Measurements from ENCODE around the gene UBQLNL.

Gene UBQLNL

DNA sequence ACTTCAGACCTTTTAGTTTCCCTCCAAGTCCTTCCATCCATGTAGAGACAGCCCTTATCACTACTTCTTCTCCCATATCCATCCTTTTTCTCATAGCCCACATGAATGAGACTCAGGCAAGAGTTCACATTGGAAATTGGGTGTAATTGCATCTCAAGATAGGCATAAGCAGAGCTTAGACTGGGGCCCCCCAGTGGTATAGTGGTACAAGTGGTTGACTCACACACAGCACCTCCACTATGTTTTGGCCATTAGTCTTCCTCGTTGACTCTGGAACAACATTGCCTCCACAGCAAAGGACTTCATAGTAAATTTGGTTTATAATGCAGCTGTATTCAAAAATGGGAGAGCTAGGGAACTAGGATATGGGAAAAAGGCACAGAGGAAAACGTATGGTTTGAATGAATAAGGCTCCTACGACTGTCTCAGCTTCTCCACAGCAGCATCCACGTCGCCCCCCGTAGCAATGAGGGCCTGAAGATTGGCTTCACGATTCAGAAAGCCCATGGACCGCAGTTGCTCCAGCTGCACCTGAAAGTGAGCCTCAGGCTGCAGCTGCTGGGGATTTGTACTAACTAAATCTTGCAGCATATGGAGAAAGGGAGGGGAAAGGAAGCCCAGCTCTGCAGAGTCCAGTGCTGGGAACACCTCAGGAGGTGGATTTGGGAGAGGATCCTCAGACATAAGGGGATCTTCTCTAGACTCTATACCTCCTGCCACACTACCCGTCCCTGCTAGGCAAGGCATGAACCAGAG lies 9.1 kb downstream of the UBQLNL start:
- DNase-seq = no peak

DNA sequence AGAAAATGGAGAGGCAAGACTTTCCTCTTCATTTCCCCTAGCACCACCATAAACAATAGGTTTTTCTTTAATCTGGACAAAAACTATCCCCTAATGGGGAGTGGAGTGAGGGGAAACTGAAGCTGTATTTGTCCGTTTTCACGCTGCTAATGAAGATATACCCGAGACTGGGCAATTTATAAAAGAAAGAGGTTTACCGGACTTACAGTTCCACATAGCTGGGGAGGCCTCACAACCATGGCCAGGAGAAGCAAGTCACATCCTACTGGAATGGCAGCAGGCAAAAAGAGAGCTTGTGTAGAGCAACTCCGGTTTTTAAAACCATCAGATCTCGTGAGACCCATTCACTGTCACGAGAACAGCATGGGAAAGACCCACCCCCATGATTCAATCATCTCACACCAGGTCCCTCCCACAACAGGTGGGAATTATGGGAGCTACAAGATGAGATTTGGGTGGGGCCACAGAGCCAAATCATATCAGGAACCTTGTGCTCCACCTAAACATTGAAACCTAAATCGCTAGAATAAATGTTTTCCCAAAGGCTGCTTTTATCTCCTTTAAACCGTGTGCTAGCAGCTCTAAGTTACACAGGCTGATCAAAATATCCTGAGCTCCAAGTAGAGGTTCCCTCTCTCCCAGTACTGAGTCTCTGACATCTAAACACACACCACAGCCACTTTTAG lies 11.0 kb downstream of the UBQLNL start:
- no peak for DNase-seq

DNA sequence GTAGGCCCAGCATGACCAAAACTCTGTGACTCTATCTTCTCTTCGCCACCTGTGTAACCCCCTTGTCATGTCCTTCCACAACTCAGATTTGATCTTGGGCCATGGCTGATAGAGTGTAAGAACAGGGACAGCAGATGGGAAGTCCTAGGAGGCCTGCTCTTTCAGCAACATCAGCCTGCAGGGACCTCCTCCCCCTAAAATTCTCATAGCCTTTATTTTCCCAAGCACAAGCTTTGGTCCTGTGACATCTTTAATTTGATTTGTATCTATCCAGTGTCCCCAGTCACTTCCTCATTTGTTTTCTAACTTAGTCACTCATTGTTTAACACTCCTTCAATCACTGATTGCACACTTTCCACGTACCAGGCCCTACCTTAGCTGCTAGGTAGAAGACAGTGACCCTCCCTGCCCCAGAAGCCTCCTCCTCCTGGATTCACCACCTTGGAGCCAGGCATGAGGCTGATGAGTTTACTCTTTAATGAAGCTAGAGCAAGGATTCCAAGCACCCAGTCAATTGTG lies 12.0 kb downstream of the UBQLNL start:
- peak; percentile 4 for DNase-seq

DNA sequence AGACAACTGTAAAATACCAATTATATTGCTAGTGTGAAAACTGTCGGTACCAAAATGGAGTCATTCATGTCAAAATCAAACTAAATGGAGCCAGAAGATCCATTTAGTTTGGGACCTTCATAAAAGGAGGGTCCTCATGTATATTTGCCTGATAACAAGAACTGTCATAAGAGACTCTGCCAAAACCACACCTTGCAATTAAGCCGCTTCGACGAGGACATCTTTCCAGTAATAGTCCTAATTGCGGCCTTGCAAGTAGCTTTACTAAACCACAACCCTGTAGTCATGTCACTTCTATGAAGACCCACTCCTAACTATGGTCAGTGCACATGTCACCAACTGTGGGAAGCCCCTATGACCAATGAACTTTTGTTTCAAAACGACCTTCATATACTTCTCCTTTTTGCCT lies 16.1 kb downstream of the UBQLNL start:
- DNase-seq = no peak

DNA sequence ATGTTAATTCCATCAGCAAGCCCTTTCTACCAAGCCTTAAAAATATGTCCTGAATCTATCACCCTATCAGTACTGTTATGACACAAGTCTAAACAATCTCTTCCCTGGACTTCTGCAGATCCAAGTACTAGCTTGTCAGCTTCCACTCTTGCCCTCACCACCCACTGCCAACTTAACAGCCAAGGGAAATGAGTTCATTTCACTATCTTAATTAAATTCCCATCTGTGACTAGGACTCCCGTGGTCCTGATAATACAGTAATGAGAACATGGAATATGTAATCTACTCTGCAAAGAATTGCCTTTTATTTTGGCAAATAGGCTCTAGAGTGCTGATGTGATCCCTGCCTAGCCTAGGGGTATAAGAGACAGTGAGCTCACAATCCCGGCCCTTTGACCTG lies 16.8 kb downstream of the UBQLNL start:
- no peak for DNase-seq

GRCh38 chr11:5489576-5490357 lies 26.7 kb downstream of the UBQLNL start:
- no peak for DNase-seq

DNA sequence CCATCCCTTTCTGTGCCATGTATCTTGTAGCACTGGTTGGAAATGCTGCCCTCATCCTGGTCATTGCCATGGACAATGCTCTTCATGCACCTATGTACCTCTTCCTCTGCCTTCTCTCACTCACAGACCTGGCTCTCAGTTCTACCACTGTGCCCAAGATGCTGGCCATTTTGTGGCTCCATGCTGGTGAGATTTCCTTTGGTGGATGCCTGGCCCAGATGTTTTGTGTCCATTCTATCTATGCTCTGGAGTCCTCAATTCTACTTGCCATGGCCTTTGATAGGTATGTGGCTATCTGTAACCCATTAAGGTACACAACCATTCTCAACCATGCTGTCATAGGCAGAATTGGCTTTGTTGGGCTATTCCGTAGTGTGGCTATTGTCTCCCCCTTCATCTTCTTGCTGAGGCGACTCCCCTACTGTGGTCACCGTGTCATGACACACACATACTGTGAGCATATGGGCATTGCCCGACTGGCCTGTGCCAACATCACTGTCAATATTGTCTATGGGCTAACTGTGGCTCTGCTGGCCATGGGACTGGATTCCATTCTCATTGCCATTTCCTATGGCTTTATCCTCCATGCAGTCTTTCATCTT lies 27.6 kb downstream of the UBQLNL start:
- DNase-seq = no peak

DNA sequence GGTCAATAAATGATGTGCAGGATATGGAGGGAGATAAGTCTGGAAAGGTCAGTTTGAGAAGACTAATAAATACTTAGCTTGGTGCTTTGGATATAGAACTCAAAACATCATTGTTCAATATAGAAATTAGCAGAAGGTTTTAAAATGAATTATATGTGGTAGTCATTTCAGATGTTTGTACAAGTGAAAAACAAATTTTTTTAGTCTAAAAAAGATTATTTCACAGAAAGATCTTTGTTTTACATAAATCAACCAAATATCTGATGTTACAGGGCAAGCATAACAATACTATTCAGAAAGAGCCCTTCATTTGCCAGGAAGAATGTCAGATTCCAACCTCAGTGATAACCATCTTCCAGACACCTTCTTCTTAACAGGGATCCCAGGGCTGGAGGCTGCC lies 28.1 kb downstream of the UBQLNL start, which contains the start of gene OR52D1:
Gene OR52D1, plus strand, starts transcription at position 301 of the 400 bp plus-strand sequence. Its CDS starts 22 bp downstream, at position 323.
- no peak for DNase-seq

DNA sequence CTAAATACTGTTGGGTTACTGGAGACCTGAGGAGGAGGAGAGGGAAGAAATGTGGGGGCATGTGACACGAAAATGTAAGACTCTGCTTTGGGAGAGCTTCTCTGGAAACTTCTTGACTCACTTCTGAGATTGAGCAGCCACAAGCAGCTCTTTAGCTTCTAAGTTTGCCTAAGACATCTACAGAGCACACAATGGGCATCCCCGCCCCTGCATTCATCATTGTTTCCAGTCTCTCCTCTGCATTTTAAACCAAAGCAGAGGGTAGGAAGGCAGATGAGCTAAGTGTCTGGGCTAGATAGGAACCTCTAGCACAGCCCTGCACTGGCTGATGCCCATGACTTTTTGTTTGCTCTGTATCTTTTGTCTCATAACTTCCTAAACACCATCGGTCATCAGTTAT lies 30.1 kb downstream of the UBQLNL start:
- no peak for DNase-seq

GRCh38 chr11:5486003-5486402 lies 30.5 kb downstream of the UBQLNL start:
- DNase-seq = no peak

DNA sequence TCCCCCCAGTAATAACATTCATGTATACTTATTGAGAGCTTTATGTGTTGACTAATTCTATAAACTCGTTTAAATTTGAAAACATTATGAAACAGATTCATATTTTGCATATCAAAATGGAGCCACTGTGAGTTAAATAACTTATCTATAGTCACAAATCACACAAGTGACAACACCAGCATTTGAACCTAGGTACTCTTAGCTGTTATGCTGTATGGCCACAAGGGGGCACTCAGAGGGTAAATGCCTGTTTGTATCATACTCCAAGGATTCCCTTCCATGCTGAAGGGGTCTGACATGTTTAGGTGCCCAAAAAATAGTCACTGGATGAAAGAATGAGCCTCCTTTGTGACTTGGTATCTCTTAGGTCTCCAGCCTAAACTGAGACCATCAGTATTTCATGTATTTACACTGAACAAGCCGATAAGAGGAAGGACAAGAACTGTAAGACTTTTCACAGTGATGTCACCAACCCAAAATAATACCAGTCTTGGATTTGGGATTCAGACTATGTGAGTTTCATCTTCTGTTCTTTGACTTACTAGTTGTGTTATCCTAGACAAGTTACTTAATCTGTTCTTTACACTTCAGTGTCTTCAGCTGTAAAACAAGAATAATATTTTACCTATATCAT lies 40.2 kb downstream of the UBQLNL start:
- DNase-seq = no peak

DNA sequence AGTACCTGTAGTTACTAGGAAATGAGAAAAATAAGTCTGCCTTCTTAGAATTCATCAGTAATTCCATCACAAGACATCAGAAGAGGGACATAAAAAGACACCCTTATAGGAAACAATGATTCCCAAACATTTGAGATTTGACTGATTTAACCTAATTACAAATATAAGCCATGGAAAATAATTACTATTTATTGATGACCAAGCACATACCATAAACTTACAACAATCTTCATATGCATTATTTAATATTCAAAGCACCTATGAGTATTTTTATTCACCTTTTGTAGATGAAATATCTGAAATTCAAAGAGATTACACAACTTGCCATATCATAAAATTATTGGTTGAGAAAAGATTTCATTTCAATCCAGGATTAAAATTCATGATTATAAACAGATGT lies 42.6 kb downstream of the UBQLNL start:
- DNase-seq = no peak

DNA sequence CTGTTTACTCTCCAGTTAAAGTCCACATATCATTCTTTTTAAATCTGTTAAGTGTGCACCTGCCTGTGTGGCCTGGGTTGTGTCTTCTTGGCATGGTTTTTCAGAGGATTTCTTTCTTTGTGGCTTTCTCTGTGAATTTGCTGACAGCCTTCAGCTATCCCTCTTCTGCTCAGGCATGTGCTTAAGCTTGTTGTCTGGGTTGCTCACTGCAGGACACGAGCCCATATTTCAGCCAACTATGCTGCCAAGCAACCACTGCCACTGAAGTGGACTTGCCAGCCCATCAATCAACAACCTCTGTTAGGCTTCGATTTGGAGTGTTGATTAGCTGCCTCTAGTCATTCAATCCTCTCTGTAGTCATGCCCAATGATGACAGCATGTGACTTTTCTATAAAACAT lies 49.0 kb downstream of the UBQLNL start:
- DNase-seq = no peak
